HG02981 (cell line): Measurements from ENCODE around the gene TOX4.
"Not testable (repeated sequence)": the region's sequence is repeated elsewhere in the genome, so short reads cannot be mapped to it uniquely, and the experiment has no call there.

Experiments
- ATAC-seq: cut with Tn5 transposase; IDR thresholded peaks from one replicate; pipeline ENCODE4 v1.9.1; 2021; ENCODE audit warnings: mild to moderate bottlenecking, moderate library complexity; ENCODE audit not compliant: unreplicated experiment

TOX4 gene

GRCh38 chr14:21533294-21533693 lies 56.3 kb downstream of the TOX4 start:
- no peak for ATAC-seq

- no peak for ATAC-seq
These were observed 57.6 kb downstream of the TOX4 start for GRCh38 chr14:21534576-21534975.

DNA sequence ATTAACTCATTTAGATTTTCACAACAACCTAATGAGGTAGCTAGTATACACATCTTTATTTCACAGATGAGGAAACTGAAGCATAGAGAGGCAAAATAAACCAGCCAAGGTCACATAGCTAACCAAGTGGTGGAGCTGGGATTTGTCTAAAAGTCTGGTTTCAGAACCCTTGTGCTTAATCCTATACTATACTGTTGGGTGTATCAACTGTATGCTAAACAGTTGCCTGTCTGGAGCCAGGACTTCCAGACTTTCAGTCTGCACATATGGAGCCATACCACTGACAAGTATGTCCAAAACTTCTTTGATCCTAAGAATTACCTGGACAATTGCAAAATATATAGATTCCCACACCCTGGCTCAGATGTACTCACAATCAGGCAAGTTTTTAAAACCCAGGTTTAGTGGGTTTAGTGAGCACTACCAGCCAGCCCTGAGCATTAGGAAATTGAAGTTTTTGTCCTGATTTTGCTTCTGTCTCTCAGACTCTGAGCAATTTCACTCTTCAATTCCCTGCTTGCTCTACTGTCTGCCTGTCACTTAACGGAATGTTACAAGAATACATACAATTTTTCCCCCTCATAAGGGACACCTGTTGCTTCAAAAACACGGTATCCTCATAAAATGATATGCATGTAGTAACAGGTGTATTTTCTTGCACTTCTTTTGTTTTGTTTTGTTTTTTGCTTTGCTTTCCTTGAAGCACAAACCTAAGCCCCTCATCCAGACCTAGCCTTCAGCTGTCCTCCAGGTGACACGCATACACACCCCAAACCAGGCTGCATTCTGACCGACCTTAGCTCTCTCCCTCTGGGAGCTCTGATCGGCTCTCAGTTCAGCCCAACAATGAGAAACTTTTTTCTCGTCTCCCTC lies 58.8 kb downstream of the TOX4 start:
- no peak for ATAC-seq

DNA sequence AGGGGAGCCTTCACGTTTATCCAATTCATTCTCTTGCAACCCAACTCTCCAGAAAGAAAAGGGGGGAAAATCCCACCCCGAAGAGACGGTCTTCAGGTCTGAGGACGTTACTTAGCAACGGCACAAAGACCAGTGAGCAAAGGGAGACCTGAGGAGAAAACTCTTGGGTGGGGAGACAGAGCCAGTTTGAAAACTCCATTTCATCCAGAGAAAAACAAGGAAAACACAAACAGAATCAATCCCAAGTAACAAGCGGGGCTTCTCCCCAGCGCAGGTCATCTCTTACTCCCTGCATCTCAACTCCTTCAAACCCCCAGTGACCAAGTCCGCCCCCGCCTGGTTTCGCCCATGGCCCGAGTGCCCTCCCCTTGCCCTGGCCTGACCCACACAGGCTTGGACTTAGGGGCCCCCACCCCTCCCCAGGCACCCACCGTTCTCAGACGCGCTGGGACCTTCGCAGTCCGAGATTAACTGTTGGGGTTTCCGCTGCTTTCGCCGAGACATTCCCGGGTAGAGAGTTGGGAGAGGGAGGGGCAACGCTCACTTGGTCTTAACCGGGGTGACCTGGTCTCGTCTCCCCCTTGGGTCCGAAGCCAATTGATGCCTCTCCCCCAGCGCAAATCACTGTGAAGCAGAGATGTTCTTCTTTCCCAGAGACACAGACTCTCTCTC lies 59.6 kb downstream of the TOX4 start:
- ATAC-seq = no peak

- ATAC-seq = no peak
These were observed 60.1 kb downstream of the TOX4 start for GRCh38 chr14:21537090-21537424.

DNA sequence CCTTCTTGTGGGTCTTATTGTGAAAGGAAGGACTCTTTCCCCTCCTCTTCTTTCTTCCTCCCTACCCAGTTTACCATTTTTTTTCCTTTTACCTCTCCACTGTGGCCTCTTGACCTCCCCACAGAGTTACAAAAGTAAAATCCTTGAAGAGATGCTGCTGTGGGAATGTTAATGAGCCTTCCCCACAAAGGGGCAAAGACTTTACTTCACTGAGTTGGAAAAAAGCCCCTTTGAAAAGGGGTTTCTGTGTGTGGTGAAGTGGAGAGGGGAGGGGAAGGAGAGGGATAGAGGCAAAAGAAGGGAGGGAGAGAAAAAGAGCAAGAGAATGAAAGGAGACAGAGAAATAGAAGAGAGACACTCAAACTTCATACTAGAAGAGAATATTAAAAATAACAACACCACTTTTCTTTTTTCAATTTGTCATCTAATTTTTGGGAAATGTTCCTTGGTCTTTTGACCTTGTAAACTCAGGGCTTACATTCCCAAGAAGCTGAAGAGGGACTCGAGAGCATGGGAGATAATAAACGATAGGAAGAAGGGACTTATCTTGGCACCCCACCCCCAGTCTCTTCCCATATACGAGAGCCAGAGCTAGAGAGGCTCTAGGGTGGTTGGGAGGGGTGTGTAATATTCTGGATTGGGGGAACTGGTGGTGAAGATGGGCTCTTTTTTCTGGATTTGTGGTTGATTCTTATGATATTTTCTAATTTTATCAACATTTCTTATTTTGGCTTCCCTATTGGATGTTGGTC lies 62.4 kb downstream of the TOX4 start:
- ATAC-seq = no peak

DNA sequence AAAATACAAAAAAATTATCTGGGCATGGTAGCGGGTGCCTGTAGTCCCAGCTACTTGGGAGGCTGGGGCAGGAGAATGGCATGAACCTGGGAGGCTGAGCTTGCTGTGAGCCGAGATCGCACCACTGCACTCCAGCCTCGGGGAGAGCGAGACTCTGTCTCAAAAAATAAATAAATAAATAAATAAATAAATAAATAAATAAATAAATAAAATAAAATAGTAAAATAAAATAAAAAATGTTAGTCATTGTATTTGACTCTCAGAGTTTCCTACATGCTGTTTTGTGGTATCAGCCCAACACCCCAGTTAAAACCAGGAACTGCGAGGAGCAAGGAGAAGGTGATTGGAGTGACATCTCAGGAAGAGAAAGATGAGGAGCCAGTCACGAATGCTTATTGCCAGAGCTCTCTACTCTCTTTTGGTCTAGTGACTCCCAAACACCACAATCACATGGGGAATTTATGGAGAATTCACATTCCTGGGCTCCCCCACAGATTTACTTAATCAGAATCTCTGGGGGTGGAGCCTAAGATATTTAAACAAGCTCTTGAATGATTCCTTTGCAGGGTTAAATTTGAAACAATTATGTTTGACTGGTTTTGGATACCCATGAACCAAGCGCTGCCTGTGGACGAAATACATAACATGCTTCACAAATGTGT lies 64.5 kb downstream of the TOX4 start:
- ATAC-seq = no peak

DNA sequence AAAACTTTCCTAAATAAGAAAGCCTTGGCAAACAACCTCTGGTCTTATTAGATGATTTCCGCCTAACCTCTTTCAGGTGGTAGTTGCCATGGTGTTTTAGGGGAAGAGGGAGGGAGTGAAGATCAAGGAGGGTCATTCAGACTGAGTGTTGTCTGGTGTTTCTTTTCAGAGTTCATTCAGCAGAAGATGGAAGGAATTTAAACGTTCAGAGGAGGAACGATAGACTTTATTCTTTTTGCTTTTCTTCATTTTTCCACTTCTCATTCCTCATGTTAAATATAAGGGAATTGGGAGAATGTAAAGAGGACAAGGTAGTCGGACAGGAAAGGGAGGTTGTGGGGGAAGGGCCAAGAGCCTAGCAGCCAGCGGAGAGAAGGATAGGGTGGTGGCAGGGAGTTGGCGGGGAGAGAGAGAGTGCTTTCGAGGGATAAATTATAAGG lies 66.5 kb downstream of the TOX4 start:
- no peak for ATAC-seq

- no peak for ATAC-seq
These were observed 67.0 kb downstream of the TOX4 start for GRCh38 chr14:21543963-21544362.

DNA sequence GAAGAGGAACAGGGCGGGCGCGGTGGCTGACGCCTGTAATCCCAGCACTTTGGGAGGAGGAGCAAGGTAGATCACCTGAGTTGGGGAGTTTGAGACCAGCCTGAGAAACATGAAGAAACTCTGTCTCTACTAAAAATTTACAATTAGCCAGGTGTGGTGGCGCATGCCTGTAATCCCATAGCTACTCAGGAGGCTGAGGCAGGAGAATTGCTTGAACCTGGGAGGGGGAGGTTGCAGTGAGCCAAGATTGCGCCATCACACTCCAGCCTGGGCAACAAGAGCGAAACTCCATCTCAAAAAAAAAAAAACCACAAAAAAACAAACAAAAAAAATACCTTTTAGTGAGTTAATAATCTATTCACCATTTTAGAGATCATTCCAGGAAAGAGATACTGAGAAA lies 67.6 kb downstream of the TOX4 start:
- ATAC-seq = not testable (repeated sequence)
